DND-41 (cell line): ENCODE measurements around the gene JMJD1C.

Source experiments
- EZH2 ChIP-seq: IDR thresholded peaks from 3 replicates; pipeline ENCODE4 v1.6.1; 2012; ENCODE audit warnings: borderline replicate concordance, low read depth, mild to moderate bottlenecking, moderate library complexity, low read length, inconsistent platforms; ENCODE audit not compliant: severe bottlenecking
- TF ChIP-seq, protein P1 (sequence below): IDR thresholded peaks from 2 replicates; pipeline ENCODE4 v1.5.1; 2012; ENCODE audit warnings: borderline replicate concordance, low read length, moderate library complexity, mild to moderate bottlenecking; ENCODE audit not compliant: poor library complexity, severe bottlenecking; ENCODE audit errors: extremely low read depth

DNA sequence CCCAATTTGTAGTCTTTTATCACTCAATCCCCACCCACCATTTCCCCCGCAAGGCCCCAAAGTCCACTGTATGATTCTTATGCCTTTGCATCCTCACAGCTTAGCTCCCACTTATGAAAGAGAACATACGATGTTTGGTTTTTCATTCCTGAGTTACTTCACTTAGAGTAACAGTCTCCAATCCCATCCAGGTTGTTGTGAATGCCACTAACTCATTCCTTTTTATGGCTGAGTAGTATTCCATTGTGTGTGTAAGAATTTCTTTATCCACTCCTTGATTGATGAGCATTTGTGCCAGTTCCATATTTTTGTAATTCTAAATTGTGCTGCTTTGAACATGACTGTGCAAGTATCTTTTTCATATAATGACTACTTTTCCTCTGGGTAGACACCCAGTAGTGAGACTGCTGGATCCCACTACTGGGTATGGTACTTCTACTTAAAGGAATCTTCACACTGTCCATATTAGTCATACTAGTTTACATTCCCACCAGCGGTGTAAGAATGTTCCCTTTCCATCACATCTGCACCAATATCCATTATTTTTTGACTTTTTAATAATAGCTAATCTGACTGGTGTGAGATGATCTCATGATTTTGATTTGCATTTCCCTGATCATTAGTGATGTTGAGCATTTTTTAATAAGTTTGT is 152.6 kb downstream of the JMJD1C start:
- TF ChIP-seq, protein P1, sequence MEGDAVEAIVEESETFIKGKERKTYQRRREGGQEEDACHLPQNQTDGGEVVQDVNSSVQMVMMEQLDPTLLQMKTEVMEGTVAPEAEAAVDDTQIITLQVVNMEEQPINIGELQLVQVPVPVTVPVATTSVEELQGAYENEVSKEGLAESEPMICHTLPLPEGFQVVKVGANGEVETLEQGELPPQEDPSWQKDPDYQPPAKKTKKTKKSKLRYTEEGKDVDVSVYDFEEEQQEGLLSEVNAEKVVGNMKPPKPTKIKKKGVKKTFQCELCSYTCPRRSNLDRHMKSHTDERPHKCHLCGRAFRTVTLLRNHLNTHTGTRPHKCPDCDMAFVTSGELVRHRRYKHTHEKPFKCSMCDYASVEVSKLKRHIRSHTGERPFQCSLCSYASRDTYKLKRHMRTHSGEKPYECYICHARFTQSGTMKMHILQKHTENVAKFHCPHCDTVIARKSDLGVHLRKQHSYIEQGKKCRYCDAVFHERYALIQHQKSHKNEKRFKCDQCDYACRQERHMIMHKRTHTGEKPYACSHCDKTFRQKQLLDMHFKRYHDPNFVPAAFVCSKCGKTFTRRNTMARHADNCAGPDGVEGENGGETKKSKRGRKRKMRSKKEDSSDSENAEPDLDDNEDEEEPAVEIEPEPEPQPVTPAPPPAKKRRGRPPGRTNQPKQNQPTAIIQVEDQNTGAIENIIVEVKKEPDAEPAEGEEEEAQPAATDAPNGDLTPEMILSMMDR = no peak
- no peak for TF ChIP-seq EZH2
